ENCODE measurements around the gene ASGR2.
A peak's percentile ranks its signal among the peaks of the same experiment; 100 is the strongest.
"Not testable (repeated sequence)": the region's sequence is repeated elsewhere in the genome, so short reads cannot be mapped to it uniquely, and the experiment has no call there.

The ASGR2 gene, protein sequence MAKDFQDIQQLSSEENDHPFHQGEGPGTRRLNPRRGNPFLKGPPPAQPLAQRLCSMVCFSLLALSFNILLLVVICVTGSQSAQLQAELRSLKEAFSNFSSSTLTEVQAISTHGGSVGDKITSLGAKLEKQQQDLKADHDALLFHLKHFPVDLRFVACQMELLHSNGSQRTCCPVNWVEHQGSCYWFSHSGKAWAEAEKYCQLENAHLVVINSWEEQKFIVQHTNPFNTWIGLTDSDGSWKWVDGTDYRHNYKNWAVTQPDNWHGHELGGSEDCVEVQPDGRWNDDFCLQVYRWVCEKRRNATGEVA
- 0 reads per million in 2 donors for total RNA-seq

DNA sequence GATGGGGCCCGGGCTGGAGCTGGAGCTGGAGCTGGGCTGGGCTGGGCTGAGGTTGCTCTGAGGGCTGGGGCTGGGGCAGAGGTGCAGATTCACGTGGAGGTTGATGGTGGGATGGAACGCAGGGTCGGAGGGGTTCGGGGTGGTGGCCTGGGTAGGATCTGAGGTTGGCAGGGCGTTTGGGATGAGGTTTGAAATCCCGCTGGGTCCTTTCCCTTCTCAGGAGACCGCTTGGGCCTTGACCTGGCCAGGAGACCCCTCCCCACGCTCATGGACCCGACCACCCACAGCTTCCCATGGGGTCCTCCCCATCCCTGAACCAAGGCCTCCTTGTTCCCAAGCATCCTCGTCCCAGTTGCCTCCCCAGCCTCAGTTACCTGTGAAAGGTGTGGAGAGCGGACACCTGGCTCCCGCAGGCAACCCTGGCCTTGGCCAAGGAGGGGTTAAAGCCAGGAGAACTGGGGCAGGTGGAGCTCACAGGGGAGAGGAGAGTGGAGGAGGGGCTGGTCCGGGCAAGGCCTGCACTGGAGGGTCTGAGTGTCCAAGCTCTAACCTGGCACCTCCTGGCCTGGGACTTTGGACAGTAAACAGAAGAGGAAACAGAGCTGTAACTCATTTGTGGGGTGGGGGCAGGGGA, at the start of gene ASGR2:
Gene ASGR2 (minus strand): TSS at position 582 of the 634 bp plus-strand sequence. CDS start 582 bp downstream, outside the sequence.
- no peak for DNase-seq

DNA sequence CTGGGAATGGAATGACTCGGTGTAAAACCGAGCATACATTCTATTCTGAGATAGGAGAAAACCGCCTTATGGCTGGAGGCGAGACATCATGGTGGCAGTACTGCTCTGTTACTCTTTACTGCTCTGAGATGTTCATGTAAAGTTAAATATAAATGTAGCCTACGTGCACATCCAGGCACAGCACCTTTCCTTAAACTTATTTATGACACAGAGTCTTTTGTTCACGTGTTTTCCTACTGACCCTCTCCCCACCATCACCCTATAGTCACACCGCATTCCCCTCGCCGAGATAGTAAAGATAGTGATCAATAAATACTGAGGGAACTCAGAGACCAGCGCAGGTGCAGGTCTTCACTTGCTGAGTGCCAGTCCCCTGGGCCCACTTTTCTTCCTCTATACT, 44.9 kb upstream of the ASGR2 start:
- DNase-seq: not testable (repeated sequence)

DNA sequence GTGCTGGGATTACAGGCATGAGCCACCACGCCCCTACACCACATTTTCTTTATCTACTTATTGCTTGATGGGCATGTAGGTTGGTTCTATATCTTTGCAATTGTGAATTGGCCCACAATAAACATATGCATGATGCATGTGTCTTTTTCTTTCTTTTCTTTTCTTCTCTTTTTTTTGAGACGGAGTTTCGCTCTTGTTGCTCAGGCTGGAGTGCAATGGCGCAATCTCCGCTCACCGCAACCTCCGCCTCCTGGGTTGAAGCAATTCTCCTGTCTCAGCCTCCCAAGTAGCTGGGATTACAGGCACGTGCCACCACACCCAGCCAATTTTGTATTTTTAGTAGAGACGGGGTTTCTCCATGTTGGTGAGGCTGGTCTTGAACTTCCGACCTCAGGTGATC, 43.8 kb upstream of the ASGR2 start:
- DNase-seq: not testable (repeated sequence)

DNA sequence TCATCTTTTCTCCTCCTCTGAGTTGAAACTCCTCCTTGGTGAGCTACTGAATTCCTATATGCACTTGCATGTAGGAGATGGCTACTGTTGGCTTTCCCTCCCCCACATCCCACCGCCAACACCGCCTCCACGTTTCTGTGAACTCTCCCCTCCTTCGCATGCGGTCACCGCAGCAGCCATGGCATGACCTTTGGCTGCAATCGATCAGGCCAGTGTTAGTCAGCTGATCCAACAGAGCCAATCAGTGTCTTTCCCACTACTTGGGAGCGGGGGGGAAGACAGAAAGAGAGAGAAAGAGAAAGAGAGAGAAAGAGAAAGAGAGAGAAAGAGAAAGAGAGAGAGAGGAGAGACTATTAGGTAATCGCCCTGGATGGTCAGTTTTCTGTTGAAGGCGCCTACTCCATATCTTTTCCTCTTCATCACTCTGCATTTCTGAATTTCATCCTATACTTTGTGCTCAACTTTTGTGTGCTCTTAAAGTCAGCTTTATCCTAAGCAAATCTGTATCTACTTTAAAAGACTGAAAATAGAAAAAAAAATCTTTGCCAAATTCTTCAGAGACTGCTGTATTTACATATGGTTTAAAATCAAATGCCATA, 41.8 kb upstream of the ASGR2 start:
- DNase-seq: no peak

DNA sequence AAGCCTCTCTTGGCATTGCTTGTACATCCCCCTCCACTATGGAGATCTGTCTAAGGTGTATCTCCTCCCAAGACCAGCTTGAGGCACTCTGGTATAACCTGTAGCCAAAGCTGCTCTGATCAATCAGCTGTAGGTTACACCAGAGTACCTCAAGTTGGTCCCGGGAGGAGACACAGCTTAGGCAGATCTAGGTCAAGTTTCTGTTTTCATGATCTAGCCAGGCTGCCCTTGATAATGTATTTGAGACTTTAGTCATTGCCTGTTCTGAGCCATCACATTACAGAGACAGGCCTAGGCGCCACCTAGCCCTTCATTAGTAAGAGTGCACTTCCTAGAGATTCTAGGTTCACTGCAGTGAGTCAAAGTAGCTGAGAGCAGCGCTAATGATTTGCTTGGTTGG, 33.1 kb upstream of the ASGR2 start:
- DNase-seq: no peak

DNA sequence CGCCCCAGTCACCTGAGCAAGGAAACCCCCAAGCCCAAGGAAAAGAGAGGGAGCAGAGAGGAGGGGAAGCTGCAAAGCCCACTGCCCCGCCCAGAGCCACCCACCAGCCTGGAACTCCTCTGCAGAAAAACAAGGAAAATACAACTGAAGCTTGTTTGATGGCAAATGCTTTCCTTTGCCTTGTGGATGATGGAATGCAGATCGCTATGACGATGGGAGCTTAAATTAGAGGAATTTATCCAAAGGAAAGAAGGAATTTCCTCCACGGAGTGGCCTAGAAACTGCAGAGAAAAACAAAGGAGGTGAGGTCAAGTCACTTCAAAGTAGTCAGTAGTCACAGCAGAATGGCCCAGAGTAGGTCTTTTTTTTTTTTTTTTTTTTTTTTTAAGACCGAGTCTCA, 31.5 kb upstream of the ASGR2 start:
- DNase-seq: no peak

DNA sequence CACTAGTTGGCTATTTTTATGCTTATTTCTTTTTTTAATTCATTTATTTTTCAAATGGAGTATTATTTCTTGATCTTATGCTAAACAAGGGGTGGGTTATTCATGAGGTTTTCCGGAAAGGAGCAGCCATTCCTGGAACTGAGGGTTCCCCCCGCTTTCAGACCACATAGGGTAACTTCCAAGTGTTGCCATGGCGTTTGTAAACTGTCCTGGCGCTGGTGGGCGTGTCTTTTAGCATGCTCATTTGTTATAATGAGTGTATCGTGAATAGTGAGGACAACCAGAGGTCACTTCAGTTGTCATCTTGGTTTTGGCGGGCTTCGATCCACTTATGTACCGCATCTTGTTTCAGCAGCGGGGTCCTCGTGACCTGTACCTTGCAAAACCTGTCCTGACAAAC, 29.6 kb upstream of the ASGR2 start:
- no peak for DNase-seq

DNA sequence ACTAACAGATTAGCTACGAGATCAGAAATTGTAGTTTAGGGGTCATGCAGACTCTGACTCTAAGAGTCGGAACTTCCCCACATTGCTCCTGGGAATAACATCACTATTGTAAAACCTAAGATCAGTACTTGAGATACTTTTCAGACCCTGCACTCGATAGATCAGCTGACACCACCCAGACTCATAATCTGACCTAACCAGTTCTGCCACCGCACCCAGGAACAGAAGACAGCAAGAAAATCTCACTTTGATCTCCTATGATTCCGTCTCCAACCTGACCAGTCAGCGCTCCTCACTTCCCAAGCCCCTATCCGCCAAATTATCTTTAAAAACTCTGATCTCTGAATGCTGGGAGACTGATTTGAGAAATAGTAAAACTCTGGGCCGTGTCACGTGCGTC, 27.2 kb upstream of the ASGR2 start:
- no peak for DNase-seq

DNA sequence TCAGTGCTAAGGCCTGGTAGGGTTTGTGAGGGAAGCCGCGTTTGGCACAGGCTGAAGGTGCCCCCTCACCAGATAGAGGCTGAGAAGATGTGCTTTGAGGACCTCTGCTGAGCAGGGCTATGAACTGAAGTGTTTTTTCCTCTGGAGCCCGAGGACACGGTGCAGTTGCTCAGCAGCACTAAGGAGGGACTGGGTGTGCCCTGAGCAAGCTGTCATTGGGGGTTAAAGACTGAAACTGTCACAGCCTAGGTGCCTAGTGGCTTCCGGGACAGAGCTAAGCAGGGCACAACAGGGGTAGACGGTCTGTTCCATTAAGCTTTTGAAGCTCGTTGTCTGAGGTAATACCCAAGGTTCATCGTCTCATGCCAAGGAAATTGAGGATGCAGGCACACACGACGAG, 24.8 kb upstream of the ASGR2 start:
- DNase-seq: no peak

DNA sequence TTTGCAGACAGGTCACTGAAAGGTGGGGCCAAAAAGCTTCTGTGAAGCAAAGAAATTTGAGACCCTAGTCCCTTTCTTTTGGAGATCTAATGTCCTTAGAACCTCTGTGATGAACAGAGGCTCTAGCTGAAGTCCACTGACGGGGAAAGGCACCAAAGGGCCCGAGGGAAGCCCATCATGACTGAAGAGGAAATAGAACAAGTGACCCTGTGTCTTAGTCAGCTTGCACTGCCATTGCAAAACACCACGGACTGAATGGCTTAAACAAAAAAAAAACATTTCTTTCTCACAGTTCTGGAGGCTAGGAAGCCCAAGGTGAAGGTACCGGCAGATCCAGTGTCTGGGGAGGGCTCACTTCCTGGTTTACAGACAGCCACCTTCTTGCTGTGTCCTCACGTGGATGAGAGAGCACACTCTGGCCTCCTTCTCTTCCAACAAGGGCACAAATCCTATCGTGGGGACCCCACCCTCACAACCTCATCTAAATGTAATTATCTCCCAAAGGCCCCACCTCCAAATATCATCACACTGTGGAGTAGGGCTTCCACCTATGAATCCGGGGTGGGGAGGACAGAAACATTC, 24.3 kb upstream of the ASGR2 start:
- DNase-seq: no peak

DNA sequence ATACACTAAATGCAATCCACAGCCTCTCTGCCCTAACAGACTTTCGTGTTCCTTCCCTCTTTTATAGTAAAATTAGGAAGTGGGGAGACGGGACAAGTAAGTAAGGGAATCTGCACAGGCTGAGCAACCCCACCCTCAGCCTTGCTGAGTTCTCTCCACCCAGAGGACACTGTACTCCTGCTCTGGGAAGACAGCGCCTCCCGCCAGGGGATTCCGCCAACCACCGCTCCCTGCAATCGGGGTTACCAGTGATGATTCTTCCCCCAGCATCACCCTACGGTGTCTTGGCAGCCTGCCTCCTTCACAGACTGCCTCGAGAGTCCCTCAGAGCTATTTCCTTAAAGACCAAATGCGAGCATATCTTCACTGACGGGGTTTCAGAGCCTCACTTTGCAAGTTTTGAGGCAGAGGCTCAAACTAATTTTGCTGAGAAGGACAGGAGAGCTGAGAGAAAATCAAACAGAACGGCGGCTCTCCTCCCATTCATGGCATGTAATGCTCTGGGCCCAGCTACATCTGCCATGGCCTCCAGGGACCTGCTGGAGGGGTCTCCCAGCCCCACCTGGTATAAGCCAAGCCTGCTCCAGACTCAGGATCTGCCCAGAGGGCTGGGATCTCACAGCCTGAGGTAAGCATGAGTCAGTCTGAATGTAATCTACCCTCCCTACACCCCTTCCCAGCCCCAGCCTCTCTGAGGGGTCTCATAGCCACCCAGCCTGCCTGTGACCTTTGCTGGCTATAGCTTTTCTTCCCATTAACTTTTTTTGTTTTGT, 22.7 kb upstream of the ASGR2 start:
- DNase-seq: no peak

DNA sequence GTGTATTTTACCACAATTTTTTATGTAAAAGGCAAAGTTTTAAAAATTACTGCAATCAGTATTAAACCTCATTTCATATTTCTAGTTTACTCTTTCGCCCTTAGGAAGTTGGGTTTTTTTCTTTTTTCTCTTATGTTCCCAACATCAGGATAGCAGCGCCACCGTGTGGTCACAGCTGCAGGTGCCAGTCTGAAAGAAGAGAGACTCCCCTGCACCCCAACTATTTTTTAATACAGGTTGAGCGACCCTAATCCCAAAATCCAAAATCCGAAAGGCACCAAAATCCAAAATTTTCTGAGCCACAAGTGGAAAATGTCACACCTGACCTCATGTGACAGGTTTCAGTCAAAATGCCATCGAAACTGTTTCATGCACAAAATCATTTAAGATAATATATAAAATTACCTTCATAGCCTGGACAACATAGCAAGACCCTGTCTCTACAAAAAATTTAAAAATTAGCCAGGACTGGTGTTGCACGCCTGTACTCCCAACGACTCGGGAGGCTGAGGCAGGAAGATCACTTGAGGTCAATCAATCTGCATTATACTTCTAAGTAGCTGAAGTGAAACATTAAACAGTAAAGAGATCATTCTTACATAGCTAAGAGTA, 21.8 kb upstream of the ASGR2 start:
- DNase-seq: peak; percentile 82

DNA sequence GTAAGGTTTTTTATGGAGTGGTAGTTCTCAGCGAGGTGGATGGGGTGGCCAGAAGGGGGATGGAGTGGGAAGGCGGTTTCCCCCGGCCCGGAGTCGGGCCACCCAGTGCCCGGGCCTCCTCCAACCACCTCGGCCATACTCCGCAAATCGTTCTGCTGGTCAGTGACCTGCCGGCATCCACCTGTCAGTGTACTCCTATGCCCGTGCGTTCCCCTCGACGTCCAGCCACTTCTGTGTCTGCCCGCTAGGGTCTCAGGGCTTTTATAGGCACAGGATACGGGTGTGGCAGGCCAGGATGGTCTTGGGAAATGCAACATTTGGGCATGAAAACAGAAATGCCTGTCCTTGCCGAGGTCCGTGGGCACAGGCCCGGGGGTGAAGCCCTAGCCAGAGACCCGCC, 19.3 kb upstream of the ASGR2 start:
- DNase-seq: no peak

DNA sequence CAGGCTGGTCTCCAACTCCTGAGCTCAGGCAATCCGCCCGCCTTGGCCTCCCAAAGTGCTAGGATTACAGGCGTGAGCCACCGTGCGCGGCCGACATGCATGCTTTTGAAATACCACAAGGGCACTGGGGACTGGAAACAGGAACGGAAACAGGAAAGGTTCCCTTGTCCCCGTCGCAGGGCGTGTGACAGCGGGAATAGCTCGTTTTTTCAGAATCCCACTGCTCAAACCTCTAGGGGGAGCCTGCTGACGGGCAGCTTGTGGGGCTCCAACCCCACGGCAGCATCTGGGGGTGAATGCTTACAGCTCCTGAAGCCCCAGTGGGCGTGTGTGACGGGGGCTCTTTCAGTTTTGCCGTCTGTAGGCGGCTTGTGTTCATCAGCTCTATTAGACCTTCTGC, 18.8 kb upstream of the ASGR2 start:
- peak; percentile 10 for DNase-seq

DNA sequence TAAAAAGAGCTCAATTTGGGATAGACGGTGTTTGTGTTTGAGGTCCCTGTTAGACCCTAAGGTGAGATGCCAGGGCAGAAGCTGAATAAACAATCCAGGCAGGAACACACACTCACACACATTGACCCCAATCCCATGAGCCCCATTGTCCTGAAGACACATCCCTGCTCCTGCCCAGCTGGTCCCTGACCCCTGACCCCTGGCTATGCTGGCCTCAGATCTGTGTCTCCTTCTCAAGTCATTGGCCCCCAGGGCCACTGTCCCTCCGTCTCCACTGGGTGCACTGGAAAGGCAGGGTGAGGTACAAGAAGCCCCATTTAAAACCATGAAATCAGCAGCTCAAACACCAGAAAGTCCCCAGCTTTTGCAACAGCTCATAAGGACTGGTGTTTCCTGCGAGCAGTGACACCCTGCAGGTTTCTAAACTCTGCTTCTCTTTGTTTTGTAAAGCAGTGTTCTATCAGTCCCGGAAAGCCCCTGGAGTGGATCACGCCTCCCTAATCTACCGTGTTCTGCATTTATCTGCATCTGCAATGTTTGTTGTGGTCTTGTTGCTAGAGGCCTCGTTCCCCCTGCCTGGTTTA, 18.0 kb upstream of the ASGR2 start:
- peak; percentile 41 for DNase-seq

DNA sequence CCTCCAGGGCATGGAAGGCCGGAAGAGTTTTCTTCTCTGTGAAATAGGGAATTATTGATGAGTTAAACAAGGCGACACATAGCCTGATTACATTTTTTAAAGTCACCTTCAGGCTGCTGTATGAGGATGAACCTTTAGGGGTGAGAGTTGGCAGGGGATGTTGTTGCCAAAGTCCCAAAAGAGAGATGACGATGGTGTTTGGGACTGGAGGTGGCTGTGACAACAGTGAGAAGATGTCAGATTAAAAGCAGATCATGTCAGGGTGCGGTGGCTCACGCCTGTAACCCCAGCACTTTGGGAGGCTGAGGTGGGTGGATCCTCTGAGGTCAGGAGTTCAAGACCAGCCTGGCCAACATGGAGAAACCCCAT, 16.8 kb upstream of the ASGR2 start:
- DNase-seq: no peak

DNA sequence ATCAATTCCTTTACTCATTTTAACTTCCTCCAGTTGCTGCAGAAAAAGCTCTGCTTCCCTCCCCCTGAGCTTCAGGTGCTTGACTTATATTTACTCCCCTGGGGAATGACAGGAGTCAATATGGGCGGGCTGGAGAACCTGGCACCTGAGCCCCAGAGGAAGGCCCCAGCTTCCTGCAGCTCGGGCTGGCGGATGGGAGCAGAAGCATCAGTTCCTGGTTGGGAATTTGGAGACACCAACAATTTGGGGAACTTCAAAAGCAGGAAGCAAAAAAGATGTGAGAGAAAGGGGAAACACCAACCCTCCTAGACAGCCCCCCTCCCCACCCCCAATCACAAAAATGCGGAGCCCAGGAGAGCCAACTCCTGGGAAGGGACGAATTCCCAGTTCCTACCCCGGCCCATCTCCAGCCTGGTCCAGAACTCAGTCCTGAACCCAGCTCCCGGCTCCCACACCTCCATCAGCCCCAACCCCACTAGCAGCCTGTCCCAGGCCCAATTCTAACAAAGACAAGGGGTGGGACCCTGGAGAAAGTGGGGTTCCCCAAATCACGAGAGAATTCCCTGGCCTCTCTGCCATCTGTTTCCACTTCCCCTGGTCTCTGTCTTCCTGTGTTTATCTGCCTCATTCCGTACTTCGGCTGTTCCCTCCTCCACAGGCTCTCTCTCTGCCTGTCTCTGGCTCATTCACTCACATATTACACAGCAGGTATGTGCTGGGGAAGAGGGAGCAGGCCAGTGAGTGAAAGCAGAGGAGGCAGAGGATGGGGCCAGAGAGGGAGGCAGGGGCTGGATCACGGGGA, 16.2 kb upstream of the ASGR2 start:
- DNase-seq: no peak

DNA sequence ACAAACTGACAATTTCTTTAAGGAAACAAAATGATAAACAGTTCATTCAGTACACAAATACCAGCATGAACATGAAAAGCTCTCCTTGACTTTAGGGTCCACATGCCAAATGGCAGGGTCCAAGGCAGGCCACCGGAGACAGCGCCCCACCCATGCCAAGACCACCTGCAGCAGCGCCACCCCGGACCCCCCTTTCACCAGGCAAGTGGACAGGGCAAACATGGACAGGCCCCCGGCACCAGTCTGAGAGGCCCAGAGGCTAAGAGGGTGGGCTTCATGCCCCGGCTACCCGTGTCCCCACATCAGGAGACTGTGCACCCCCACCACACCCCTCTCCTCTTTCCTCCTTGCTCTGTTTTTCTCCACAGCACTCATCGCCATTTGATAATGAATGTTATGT, 14.7 kb upstream of the ASGR2 start:
- no peak for DNase-seq

DNA sequence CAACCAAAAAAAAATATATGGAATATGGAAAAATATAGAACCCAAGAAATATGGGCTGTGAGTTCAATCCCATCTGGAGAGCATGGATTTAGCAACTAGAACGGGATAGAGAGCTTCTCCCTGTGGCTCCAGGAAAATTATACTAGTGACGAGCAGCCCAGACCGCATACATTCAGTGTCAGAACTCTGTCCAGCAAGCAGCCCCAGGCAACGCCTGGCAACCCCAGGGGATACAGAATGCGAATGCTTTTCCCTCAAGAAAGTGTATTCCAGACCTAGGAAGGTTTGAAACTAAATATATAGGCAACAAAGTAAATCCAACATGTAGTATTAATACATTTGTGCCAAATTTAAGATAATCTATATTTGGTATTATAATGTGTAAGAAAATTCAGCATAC, 13.5 kb upstream of the ASGR2 start:
- no peak for DNase-seq

DNA sequence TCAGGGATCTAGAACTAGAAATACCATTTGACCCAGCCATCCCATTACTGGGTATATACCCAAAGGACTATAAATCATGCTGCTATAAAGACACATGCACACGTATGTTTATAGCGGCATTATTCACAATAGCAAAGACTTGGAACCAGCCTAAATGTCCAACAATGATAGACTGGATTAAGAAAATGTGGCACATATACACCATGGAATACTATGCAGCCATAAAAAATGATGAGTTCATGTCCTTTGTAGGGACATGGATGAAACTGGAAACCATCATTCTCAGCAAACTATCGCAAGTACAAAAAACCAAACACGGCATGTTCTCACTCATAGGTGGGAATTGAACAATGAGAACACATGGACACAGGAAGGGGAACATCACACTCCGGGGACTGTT, 12.9 kb upstream of the ASGR2 start:
- not testable (repeated sequence) for DNase-seq

DNA sequence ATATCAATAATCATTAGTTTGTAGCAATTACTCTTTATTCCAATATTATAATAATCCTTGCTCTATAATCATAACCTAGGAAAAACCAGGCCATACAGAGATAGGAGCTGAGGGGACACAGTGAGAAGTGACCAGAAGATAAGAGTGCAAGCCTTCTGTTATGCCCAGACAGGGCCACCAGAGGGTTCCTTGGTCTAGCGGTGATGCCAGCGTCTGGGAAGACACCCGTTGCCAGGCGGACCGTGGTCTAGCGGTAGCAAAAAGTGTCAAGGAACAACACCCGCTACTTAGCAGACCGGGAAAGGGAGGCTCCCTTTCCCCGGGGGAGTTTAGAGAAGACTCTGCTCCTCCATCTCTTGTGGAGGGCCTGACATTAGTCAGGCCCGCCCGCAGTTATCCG, 11.8 kb upstream of the ASGR2 start:
- DNase-seq: not testable (repeated sequence)
